ENCODE results near the gene ZBTB49. TPM values are rescaled to one million over a fixed set of nuclear protein-coding genes. Genes with fewer than 3 reads are reported as not detected.
"Not testable (repeated sequence)": the region's sequence is repeated elsewhere in the genome, so short reads cannot be mapped to it uniquely, and the experiment has no call there.

The ZBTB49 gene
- total RNA-seq, 1 experiment from 2014 or later: 4.7 TPM

GRCh38 chr4:4341861-4342650 is 52.0 kb downstream of the ZBTB49 start:
- Histone ChIP-seq H3K36me3 (no peaks in the 10 kb centered on the region), H3K27me3 (replicated peaks) (peaks cover 11% of the 10 kb centered on the region), H3K4me1 (replicated peaks) (no peaks in the 10 kb centered on the region), H3K9me3 (replicated peaks) (no peaks in the 10 kb centered on the region), H3K4me3 (no peak overlapping the region), H3K27ac (no peak overlapping the region)
- no peak for DNase-seq (ENCODE audit: low read depth in 1 of 2, low spot score in 2 of 2)

GRCh38 chr4:4343038-4343437 is 53.0 kb downstream of the ZBTB49 start:
- Histone ChIP-seq H3K27ac (no peak overlapping the region), H3K4me3 (no peak overlapping the region), H3K27me3 (replicated peaks) (peaks cover 13% of the 10 kb centered on the region), H3K4me1 (replicated peaks) (no peaks in the 10 kb centered on the region), H3K36me3 (no peaks in the 10 kb centered on the region), H3K9me3 (replicated peaks) (no peaks in the 10 kb centered on the region)
- no peak for DNase-seq (ENCODE audit: low read depth in 1 of 2, low spot score in 2 of 2)

GRCh38 chr4:4344915-4345527 is 55.0 kb downstream of the ZBTB49 start:
- Histone ChIP-seq H3K9me3 (replicated peaks) (no peaks in the 10 kb centered on the region), H3K27me3 (replicated peaks) (peaks cover 23% of the 10 kb centered on the region)
- DNase-seq (ENCODE audit: low read depth in 1 of 2, low spot score in 2 of 2): no peak

GRCh38 chr4:4347585-4347984 is 57.5 kb downstream of the ZBTB49 start:
- H3K27ac ChIP-seq: no peak overlapping the region
- DNase-seq (ENCODE audit: low read depth in 1 of 2, low spot score in 2 of 2): no peak

More at GRCh38 chr4:4344915-4345527, 55.0 kb downstream of the ZBTB49 start:
- no peaks in the 10 kb centered on the region for H3K4me1 ChIP-seq (replicated peaks)
- H3K4me3 ChIP-seq: no peak overlapping the region
- H3K36me3 ChIP-seq: no peaks in the 10 kb centered on the region
- H3K27ac ChIP-seq: no peak overlapping the region

GRCh38 chr4:4348585-4348984 is 58.5 kb downstream of the ZBTB49 start:
- not testable (repeated sequence) for H3K4me3 ChIP-seq; H3K27ac ChIP-seq; H3K4me1 ChIP-seq (replicated peaks); H3K36me3 ChIP-seq; H3K9me3 ChIP-seq (replicated peaks); DNase-seq (ENCODE audit: low read depth in 1 of 2, low spot score in 2 of 2)
- H3K27me3 ChIP-seq (replicated peaks): peaks cover 31% of the 10 kb centered on the region

More at GRCh38 chr4:4347585-4347984, 57.5 kb downstream of the ZBTB49 start:
- Histone ChIP-seq H3K9me3 (replicated peaks) (no peaks in the 10 kb centered on the region), H3K4me3 (no peak overlapping the region), H3K36me3 (no peaks in the 10 kb centered on the region), H3K4me1 (replicated peaks) (no peaks in the 10 kb centered on the region), H3K27me3 (replicated peaks) (peaks cover 29% of the 10 kb centered on the region)

- H3K36me3 ChIP-seq: no peaks in the 10 kb centered on the region
- H3K4me1 ChIP-seq (replicated peaks): no peaks in the 10 kb centered on the region
- H3K27ac ChIP-seq: no peak overlapping the region
- no peaks in the 10 kb centered on the region for H3K9me3 ChIP-seq (replicated peaks)
- peaks cover 31% of the 10 kb centered on the region for H3K27me3 ChIP-seq (replicated peaks)
- H3K4me3 ChIP-seq: no peak overlapping the region
- no peak for DNase-seq (ENCODE audit: low read depth in 1 of 2, low spot score in 2 of 2)
Measured at GRCh38 chr4:4349867-4350266, 59.8 kb downstream of the ZBTB49 start.

- no peak overlapping the region for H3K27ac ChIP-seq
Measured at GRCh38 chr4:4350909-4351308, 60.9 kb downstream of the ZBTB49 start.

GRCh38 chr4:4355302-4355701 is 65.3 kb downstream of the ZBTB49 start:
- Histone ChIP-seq H3K4me3 (no peak overlapping the region), H3K9me3 (replicated peaks) (no peaks in the 10 kb centered on the region)

More at GRCh38 chr4:4350909-4351308, 60.9 kb downstream of the ZBTB49 start:
- Histone ChIP-seq H3K36me3 (no peaks in the 10 kb centered on the region), H3K4me1 (replicated peaks) (no peaks in the 10 kb centered on the region), H3K27me3 (replicated peaks) (peaks cover 35% of the 10 kb centered on the region), H3K4me3 (no peak overlapping the region), H3K9me3 (replicated peaks) (no peaks in the 10 kb centered on the region)
- DNase-seq (ENCODE audit: low read depth in 1 of 2, low spot score in 2 of 2): no peak

GRCh38 chr4:4356106-4357041 is 66.3 kb downstream of the ZBTB49 start:
- Histone ChIP-seq H3K4me1 (replicated peaks) (no peaks in the 10 kb centered on the region), H3K27ac (no peak overlapping the region), H3K4me3 (no peak overlapping the region), H3K9me3 (replicated peaks) (no peaks in the 10 kb centered on the region), H3K36me3 (no peaks in the 10 kb centered on the region), H3K27me3 (replicated peaks) (peaks cover 41% of the 10 kb centered on the region)
- no peak for DNase-seq (ENCODE audit: low read depth in 1 of 2, low spot score in 2 of 2)

More at GRCh38 chr4:4355302-4355701, 65.3 kb downstream of the ZBTB49 start:
- no peak for DNase-seq (ENCODE audit: low read depth in 1 of 2, low spot score in 2 of 2)
- Histone ChIP-seq H3K27ac (no peak overlapping the region), H3K36me3 (no peaks in the 10 kb centered on the region), H3K27me3 (replicated peaks) (peaks cover 40% of the 10 kb centered on the region), H3K4me1 (replicated peaks) (no peaks in the 10 kb centered on the region)

GRCh38 chr4:4358093-4358854 is 68.2 kb downstream of the ZBTB49 start:
- no peak for DNase-seq (ENCODE audit: low read depth in 1 of 2, low spot score in 2 of 2)
- no peaks in the 10 kb centered on the region for H3K36me3 ChIP-seq
- H3K9me3 ChIP-seq (replicated peaks): no peaks in the 10 kb centered on the region
- no peak overlapping the region for H3K4me3 ChIP-seq
- no peaks in the 10 kb centered on the region for H3K4me1 ChIP-seq (replicated peaks)
- no peak overlapping the region for H3K27ac ChIP-seq
- peaks cover 42% of the 10 kb centered on the region for H3K27me3 ChIP-seq (replicated peaks)

- H3K4me1 ChIP-seq (replicated peaks): no peaks in the 10 kb centered on the region
- H3K4me3 ChIP-seq: no peak overlapping the region
- no peak for DNase-seq (ENCODE audit: low read depth in 1 of 2, low spot score in 2 of 2)
- H3K27ac ChIP-seq: no peak overlapping the region
- peaks cover 35% of the 10 kb centered on the region for H3K27me3 ChIP-seq (replicated peaks)
- H3K9me3 ChIP-seq (replicated peaks): 0 out of 2 replicates have a peak, but pooled peaks cover 4% of the 10 kb centered on the region
- no peaks in the 10 kb centered on the region for H3K36me3 ChIP-seq
Measured at GRCh38 chr4:4361883-4362282, 71.8 kb downstream of the ZBTB49 start.

- Histone ChIP-seq H3K4me3 (no peak overlapping the region), H3K27me3 (replicated peaks) (peaks cover 22% of the 10 kb centered on the region), H3K9me3 (replicated peaks) (0 out of 2 replicates have a peak, but pooled peaks cover 4% of the 10 kb centered on the region), H3K27ac (no peak overlapping the region), H3K4me1 (replicated peaks) (no peaks in the 10 kb centered on the region), H3K36me3 (no peaks in the 10 kb centered on the region)
- DNase-seq (ENCODE audit: low read depth in 1 of 2, low spot score in 2 of 2): no peak
Measured at GRCh38 chr4:4362991-4363697, 73.1 kb downstream of the ZBTB49 start.
